ENCODE results near the gene ARL6IP5.

The ARL6IP5 gene

DNA sequence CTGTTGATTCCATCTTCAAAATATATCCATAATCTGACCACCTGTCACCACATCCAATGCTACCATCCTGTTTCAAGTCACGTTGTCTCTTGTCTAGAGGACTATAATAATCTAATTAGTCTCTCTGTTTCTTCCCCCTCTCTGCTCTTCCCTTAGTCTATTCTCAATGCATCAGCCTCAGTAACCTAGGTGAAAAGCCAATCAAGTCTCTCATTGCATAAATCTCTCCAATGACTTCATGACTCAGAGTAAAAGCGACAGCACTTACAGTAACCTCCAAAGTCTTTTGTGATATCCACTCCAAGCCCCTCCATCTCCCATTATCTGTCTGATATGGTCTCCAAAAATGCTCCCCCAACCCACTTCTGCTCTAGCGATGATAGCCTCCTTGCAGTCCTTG lies 11.8 kb upstream of the ARL6IP5 start:
- ChIA-PET CTCF (interaction anchor here (1.4 kb wide), 1 partner anchor 12 kb away, joined by 3 read pairs; no protein-coding TSS in a partner anchor), POLR2A (no interaction called here)
- TF ChIP-seq CTCF (IDR thresholded peaks at IDR 0.05; ENCODE audit: control extremely low read depth, extremely low read depth, low read depth, missing control alignments) = no peak
- DNase-seq (ENCODE audit: extremely low spot score) = no peak

- no peak for TF ChIP-seq CTCF (IDR thresholded peaks at IDR 0.05; ENCODE audit: control extremely low read depth, extremely low read depth, low read depth, missing control alignments)
- DNase-seq (ENCODE audit: extremely low spot score) = peak; percentile 22
- POLR2A ChIA-PET = no interaction called here
- CTCF ChIA-PET = interaction anchor here (0.8 to 1.1 kb wide), 2 partner anchors 28 to 72 kb away, joined by 3 to 5 read pairs; partner anchors contain the start of gene TMF1
These were observed 5.2 kb upstream of the ARL6IP5 start for GRCh38 chr3:69079269-69080159.

- ChIA-PET CTCF (interaction anchor here (1.3 to 1.9 kb wide), 2 partner anchors 10 to 17 kb away, joined by 3 to 6 read pairs; no protein-coding TSS in a partner anchor), POLR2A (no interaction called here)
These were observed 4.4 kb upstream of the ARL6IP5 start, which contains the start of gene UBA3 for GRCh38 chr3:69080233-69080920. TSS of gene UBA3 (minus strand) at chr3:69080365. CDS start at chr3:69080353, 12 bp downstream.

GRCh38 chr3:69081583-69082262 lies 3.0 kb upstream of the ARL6IP5 start:
- no peak for DNase-seq (ENCODE audit: extremely low spot score)
- ChIA-PET POLR2A (no interaction called here), CTCF (interaction anchor here (0.9 to 2.2 kb wide), 6 partner anchors 8 to 358 kb away, joined by 3 to 10 read pairs (median 5); no protein-coding TSS in a partner anchor)
- no peak for TF ChIP-seq CTCF (IDR thresholded peaks at IDR 0.05; ENCODE audit: control extremely low read depth, extremely low read depth, low read depth, missing control alignments)

More at GRCh38 chr3:69080233-69080920, 4.4 kb upstream of the ARL6IP5 start, which contains the start of gene UBA3:
- peak; percentile 90 for DNase-seq (ENCODE audit: extremely low spot score)
- TF ChIP-seq CTCF (IDR thresholded peaks at IDR 0.05; ENCODE audit: control extremely low read depth, extremely low read depth, low read depth, missing control alignments) = no peak

DNA sequence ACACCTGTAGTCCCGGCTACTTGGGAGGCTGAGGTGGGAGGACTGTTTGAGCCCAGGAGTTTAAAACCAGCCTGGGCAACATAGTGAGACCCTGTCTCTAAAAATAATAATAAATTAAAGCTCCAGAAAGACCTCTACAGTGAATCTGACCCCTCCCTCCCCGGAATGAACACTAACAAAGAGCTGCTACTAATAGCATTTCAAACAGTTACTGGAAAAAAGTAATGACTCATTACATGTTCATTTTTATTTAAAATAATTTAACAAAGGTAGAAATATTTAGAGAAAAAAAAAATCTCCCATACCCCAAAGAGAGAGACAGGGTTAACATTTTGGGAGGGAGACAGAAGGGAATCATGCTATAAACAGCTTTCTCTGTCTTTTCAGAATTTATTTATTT lies 2.4 kb upstream of the ARL6IP5 start:
- DNase-seq (ENCODE audit: extremely low spot score) = no peak
- TF ChIP-seq CTCF (IDR thresholded peaks at IDR 0.05; ENCODE audit: control extremely low read depth, extremely low read depth, low read depth, missing control alignments) = no peak
- CTCF ChIA-PET = interaction anchor here (0.9 to 2.2 kb wide), 8 partner anchors 8 to 357 kb away, joined by 3 to 10 read pairs (median 5); partner anchors contain the start of gene TMF1
- POLR2A ChIA-PET = interaction anchor here (1.3 kb wide), 1 partner anchor 9 kb away, joined by 26 read pairs; no protein-coding TSS in a partner anchor

Data from GM10248 (cell line).